Activated naive CD4-positive, alpha-beta T cell (primary cell): ENCODE data around the gene MAP2K1.
A peak's percentile ranks its signal among the peaks of the same experiment; 100 is the strongest.
"Not testable (repeated sequence)": the region's sequence is repeated elsewhere in the genome, so short reads cannot be mapped to it uniquely, and the experiment has no call there.

Source experiments
- DNase-seq, 4 experiments: peaks; one replicate each; lab custom pipeline; 2025; lab: John Stamatoyannopoulos, UW

Gene MAP2K1

DNA sequence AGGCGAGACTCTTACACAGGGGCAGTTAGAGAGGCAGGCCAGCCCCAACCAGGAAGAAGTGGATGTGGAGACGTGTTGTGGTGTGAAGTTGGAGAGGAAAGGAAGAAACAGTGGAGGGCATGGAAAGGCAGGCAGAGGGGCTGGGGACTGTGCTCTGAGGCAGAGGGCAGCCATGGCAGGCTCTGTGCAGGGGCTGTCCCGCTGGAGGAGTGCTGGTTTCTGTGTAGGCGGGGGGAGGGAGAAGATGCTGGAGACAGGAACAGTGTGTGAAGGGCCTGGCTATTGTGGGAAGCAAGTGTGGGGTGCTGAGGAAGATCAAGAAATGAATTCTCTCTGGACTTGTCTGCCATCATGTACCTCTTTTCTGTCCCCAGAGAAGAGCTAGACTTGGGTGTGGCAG, 89.8 kb downstream of the MAP2K1 start:
- no peak for DNase-seq

DNA sequence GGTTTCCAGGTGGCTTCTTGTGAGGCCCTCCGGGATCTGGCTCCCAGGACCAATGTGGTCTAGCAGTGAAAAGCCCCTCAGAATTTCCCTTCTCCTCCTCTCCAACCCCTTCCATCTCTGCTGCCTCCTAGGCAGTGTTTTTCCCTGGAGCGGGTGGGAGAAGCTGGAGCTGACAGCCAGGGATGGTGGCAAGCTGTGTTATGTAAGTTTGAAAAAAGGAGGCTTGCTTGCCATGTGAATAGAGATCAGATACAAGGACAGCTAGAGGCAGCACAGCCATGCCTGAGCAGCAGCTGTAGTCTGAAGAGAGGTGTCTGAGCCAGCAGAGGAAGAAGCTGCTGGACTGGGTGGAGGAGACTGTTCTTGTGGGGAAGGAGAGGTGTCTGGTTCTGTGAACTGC, 90.3 kb downstream of the MAP2K1 start:
- no peak for DNase-seq

GRCh38 chr15:66480267-66480666, 93.6 kb downstream of the MAP2K1 start:
- no peak for DNase-seq

DNA sequence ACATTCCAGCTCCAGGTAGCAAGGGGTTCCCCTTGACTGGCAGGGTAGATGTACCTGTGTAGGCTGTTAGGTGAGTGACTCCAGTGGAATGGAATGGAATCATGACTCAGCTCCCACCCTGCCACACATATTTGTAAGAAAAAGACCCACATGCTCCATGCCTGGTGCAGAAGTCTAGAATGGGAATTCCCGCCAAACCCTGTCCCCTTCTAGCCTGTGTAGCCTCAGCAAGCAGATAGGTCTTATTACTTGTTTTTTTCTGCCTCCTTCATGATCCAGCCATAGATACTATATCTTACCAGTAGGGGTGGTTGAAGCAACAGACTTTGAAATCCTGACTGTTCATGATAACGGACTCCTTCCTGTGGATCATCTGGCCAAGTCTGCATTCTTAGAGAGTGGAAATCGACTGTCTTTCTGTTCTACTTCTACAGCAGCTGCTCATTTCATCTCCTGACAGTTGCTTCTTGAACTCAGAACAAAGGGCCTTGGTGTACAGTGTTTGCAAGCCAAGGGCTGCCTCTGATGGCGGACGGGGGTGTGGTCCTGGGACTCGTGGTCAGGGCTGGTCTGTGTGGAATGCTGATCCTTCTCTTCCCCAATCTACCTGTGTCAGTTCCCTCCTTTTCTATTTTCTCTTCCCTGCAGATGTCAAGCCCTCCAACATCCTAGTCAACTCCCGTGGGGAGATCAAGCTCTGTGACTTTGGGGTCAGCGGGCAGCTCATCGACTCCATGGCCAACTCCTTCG, 94.6 kb downstream of the MAP2K1 start:
- no peak for DNase-seq

- no peak for DNase-seq
Observed at GRCh38 chr15:66482539-66482938, 95.8 kb downstream of the MAP2K1 start.

GRCh38 chr15:66483131-66483566, 96.4 kb downstream of the MAP2K1 start:
- DNase-seq: no peak

DNA sequence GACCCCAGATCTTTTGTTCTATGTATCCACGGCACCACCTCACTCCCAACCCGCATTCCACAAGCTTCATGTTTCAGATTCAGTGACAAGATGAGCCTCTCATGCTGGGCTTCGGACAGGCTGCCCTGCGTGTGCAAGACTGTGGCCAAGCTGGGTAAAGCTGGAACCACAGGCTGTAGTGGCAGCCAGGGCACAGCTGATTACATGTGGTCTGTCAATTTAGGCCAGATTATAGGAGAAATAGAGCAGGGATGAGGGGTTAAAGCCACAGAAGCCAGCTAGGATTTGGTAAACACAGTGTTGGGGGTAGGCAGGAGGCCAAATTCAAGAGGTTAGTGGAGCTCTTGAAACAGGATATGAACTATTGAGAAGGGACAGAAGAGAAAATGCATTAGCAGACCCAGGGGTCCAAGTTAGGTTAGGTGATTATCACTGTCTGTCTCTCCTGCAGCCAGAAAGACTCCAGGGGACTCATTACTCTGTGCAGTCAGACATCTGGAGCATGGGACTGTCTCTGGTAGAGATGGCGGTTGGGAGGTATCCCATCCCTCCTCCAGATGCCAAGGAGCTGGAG, 97.9 kb downstream of the MAP2K1 start:
- no peak for DNase-seq

DNA sequence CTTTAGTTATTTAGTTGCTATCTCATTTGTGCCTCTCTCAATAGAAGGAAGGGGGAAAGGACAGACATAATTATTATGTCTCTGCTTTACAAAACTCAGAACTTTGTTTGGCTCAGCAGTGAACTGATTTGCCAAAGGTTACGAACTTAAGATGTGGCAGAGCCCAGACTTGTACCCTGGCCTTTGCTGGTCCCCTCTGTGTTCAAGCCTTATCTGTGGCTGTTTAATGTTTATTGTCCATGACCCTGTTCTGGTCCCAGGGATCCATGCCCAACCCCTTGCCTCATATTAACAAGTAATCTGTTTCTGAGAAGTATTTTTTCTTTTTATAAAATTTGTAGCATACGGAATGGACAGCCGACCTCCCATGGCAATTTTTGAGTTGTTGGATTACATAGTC, 100.2 kb downstream of the MAP2K1 start:
- DNase-seq: no peak

DNA sequence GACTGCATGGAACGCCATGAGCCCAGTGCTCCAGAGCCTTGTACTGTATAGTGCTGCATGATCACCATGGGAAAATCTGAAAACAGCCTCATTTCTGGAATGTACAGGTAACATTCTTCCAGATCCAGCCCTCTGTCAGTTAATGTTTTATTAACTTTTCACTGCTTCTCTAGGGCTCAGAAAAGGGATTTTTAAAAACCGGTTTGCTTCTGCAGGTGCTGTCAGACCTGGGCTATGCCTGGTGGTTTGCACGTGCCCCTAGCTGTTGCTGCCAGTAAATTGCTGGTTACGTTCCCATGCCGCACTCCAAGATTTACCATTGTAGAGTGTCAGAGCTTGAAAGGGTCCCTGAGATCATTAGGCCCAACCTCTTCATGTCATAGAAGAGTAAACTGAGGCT, 101.8 kb downstream of the MAP2K1 start:
- no peak for DNase-seq

- no peak for DNase-seq
Observed at GRCh38 chr15:66489179-66489791, 102.6 kb downstream of the MAP2K1 start.

DNA sequence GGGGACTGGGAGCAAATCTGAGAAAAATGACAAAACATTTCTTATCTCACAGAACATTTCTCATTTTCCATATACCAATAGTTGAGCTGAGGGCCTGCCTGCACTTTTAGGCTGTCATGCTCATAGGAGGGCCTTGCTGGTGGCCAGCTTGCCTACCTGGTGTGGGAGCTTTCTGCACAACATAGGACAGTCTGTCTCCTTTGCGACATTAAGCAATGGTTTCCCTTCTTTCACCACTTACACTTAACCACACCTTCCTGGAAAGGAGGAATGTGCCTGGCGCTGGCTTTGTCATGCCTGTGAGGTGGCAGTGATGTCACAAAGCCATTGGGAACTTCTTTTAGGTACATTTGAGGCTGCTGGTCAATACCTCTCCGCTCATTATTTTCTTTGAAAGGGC, 105.1 kb downstream of the MAP2K1 start:
- no peak for DNase-seq

- no peak for DNase-seq
Observed at GRCh38 chr15:66494262-66494661, 107.5 kb downstream of the MAP2K1 start.

DNA sequence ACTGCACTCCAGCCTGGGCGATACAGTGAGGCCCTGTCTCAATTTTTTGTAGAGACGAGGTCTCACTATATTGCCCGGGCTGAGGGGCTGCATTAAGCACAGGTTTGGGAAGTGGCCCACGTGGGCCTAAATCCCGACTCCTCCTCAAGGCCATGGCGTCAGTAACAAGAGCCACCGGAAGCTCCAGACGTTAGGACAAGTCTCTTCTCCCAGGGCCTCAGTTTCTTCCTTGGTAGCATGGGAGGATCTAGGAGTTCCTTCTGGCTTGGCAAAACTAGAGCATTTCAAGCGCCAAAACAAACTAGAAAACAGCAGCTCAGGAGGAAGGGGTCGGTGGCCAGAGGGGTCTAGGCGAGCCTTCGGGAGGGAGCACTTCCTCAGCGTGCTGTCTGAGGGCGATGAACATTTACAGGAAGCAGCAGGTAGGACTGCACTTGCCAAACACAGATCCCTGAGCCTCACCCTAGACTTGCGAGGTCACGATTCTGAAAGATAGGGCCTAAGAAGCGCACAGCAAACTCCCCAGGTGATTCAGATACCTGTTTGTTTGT, 110.3 kb downstream of the MAP2K1 start:
- DNase-seq: no peak

- DNase-seq: peak; percentile 96 to 98 (median 98)
Observed at GRCh38 chr15:66497502-66498455, 111.1 kb downstream of the MAP2K1 start, which contains the start of gene SNAPC5. Gene SNAPC5, minus strand, starts transcription at chr15:66497762. Its CDS starts 31 bp downstream, at chr15:66497731.

DNA sequence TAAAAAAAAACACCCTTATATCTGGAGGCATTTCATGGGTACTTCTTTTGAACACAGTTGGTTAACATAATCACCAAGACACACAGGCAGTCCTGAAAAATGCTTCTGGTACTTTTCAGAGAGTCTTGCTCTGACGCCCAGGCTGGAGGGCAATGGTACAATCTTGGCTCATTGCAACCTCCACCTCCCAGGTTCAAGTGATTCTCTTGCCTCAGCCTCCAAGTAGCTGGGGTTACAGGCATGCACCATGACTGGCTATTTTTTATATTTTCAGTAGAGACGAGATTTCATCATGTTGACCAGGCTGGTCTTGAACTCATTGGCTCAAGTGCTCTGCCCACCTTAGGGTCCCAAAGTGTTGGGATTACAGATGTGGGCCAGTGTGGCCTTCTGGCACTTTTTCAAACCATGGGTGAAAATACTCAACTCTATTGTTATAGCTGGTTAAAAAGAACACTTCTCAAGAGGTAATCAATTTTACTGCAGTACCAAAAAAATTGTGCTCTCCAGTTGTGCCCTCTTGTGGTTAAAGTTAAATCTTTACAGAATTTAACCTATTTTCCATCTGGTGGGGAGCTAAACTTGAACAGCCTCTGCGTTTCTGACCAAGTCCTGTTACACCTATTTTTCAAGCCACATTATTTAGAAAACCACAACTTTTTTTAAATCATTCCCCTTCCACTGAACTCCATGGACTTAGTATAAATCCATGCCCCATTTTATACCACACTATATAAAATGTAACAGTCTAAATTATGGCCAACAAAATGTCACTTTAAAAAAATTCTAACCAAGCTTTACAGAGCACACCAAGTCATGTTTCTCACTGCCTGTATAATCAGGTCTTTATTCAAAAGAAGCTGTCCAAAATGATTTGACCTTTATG, 112.0 kb downstream of the MAP2K1 start:
- DNase-seq: no peak

DNA sequence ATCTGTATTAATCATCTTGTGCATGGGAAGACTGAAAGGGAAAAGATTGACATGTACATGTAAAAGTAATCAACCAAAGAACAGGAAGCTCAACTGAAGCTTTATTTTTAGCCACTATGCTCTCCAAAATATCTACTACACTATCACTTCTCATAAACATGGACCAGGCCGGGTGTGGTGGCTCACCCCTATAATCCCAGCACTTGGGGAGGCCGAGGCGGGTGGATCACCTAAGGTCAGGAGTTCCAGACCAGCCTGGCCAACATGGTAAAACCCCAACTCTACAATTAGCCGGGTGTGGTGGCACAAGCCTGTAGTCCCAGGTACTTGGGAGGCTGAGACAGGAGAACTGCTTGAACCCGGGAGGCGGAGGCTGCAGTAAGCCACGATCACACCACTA, 113.6 kb downstream of the MAP2K1 start:
- not testable (repeated sequence) for DNase-seq

DNA sequence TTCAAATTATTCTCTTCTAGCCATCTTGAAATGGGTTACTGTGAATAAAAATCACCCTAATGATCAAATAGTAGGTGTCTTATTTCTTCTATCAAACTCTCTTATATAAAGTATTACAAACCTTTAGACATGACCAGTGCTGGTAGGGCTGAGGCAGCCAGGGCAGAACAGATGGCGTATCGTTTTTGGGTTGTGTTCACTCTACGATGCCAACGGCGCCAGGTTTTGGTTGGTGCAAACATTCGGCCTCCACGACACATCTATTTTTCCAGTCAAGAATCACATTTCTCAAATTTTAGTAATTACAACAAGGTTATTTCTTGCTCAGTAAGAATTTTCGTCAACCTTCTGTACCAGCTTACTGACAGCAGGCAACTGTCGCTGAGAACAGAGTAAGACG, 115.8 kb downstream of the MAP2K1 start:
- DNase-seq: no peak

DNA sequence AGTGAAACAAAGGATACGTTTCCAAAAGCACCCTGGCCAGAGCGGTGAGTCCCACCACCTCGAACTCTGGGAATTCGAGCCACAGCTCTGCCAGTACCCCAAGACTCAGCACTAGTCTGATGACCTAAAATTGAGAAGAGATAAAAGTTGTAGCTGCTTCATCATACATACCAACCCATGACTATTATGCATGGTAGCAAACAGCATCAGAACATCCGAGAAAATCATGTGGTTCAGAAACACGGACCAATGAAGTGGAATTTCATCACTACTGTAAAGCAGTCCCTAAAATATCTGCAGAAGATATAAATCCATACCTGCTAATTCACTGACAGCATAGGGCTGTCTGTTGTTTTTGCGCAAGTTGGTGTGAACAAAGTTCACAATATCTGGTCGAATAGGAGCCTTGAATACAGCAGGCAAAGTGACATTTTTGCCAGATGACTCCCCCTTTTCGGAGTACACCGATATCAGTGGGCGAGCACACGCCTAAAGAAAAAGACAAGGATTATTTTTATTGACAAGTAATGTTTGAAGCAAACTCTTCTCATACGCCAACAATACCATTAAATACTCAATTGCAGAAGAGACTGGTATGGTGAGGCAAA, 116.4 kb downstream of the MAP2K1 start:
- not testable (repeated sequence) for DNase-seq

DNA sequence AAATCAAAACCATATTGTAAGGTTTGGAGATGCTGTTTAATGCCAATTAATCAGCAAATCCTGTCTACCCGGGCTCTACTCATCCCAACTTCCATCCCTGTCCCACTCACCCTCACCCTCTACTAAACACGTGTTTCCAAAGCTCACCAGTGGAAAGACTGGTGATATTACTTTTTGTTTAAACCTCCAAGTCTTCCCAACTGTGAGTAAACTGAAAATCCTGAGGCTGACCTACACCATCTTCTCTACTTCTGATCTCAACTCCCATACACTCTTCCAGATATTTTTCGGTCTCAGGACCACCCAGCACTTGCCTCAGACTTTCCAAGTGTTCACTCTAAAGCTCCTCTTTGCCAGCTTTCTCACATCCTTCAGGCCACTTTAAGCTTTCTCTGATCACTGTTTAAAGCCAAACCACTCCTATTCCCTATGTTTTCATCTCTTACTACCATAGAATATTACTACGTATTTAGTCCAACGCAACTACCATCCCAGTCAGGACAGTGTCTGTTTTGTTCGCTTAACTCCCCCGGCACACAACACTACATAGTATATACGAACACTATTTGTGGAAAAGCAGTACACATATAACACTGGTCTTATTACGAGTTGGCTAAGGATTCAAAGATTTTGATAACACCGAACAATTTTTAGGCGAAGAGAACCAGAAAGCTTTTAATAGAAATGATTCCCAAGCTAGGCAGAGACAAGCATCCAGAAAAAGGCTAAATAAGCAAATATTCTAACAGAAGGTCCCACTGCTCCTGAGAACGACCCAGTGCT, 117.3 kb downstream of the MAP2K1 start:
- no peak for DNase-seq
